K562 (cell line): ENCODE data around the gene TTLL11.

Source experiments
- BRCA1 ChIP-seq, 2 experiments: fragments of 450-650 bp in 1 of 2; sonication (generic) in 1 of 2; formaldehyde crosslinking in 1 of 2; IDR thresholded peaks; 2 replicates each; pipeline versions ENCODE4 v1.5.0 to v1.6.1; 2017 to 2020; ENCODE audit warnings: mild to moderate bottlenecking in 1 of 2, missing genetic modification reagents in 1 of 2
- CTCF ChIP-seq, 3 experiments: IDR thresholded peaks in 2 of 3; conservative IDR thresholded peaks in 1 of 3; 2 replicates each; pipeline ENCODE4 v1.5.1; 2011 to 2012; ENCODE audit warnings: low read length in 3 of 3, mild to moderate bottlenecking in 3 of 3, control low read depth in 2 of 3, improper control_type of control experiment in 1 of 3, inconsistent platforms in 1 of 3, low read depth in 1 of 3, mixed read lengths in 1 of 3, moderate library complexity in 1 of 3; ENCODE audit not compliant: insufficient read depth in 2 of 3
- E2F1 ChIP-seq: sonication (generic); formaldehyde crosslinking; IDR thresholded peaks from 2 replicates; pipeline ENCODE4 v1.8.1; 2023; ENCODE audit warnings: mild to moderate bottlenecking, missing genetic modification reagents, moderate library complexity
- ELF4 ChIP-seq: fragments of 450-650 bp; formaldehyde crosslinking; IDR thresholded peaks from 2 replicates; pipeline ENCODE4 v1.4.0; 2022; ENCODE audit warnings: missing genetic modification characterization
- EP400 ChIP-seq: fragments of 450-650 bp; IDR thresholded peaks from 2 replicates; pipeline ENCODE4 v1.6.1; 2017; ENCODE audit warnings: antibody characterized with exemption, mild to moderate bottlenecking, moderate library complexity
- FOXP1 ChIP-seq: sonication (generic); formaldehyde crosslinking; IDR thresholded peaks from 2 replicates; pipeline ENCODE4 v1.8.0; 2022; ENCODE audit warnings: mild to moderate bottlenecking, missing genetic modification reagents
- JUNB ChIP-seq: fragments of 450-650 bp; formaldehyde crosslinking; conservative IDR thresholded peaks from 2 replicates; pipeline ENCODE4 v1.4.0; 2020; ENCODE audit warnings: mild to moderate bottlenecking
- NFATC3 ChIP-seq: fragments of 450-650 bp; IDR thresholded peaks from 2 replicates; pipeline ENCODE4 v1.6.1; 2017; ENCODE audit warnings: mild to moderate bottlenecking
- NR2C2 ChIP-seq, 2 experiments: fragments of 200-800 bp in 1 of 2; sonication (Bioruptor generic) in 1 of 2; sonication (generic) in 1 of 2; formaldehyde crosslinking in 1 of 2; IDR thresholded peaks; 2 replicates each; pipeline versions ENCODE4 v1.6.1 to v1.8.0; 2016 to 2022; ENCODE audit warnings: mild to moderate bottlenecking in 1 of 2, missing compliant biosample characterization in 1 of 2, missing genetic modification characterization in 1 of 2, missing genetic modification reagents in 1 of 2
- PATZ1 ChIP-seq: fragments of 250-450 bp; sonication (Bioruptor Pico); IDR thresholded peaks from 2 replicates; pipeline ENCODE4 v1.5.0; 2020; ENCODE audit warnings: mild to moderate bottlenecking, borderline replicate concordance
- USF2 ChIP-seq: sonication (generic); formaldehyde crosslinking; IDR thresholded peaks from 2 replicates; pipeline ENCODE4 v1.5.0; 2020; ENCODE audit warnings: missing genetic modification reagents
- WHSC1 ChIP-seq: IDR thresholded peaks from one replicate; pipeline ENCODE4 v1.6.1; 2012; ENCODE audit warnings: low read length, control low read depth, inconsistent platforms
- ZC3H4 ChIP-seq: sonication (generic); formaldehyde crosslinking; IDR thresholded peaks from 2 replicates; pipeline ENCODE4 v1.9.0; 2021; ENCODE audit warnings: missing genetic modification reagents, borderline replicate concordance

- TF ChIP-seq EP400 (no peak), USF2 (CRISPR knock-in tag) (no peak), NR2C2 (CRISPR knock-in tag; IDR thresholded peaks at IDR 0.05) (no peak), NR2C2 (tag; IDR thresholded peaks at IDR 0.05) (no peak), ZC3H4 (CRISPR knock-in tag) (no peak), CTCF (IDR thresholded peaks at IDR 0.05 in 2 of 3, conservative IDR thresholded peaks at IDR 0.05 in 1 of 3; ENCODE audit: insufficient read depth in 2 of 3, low read depth in 1 of 3, low read length in 3 of 3) (no peak), FOXP1 (CRISPR knock-in tag) (no peak), PATZ1 (CRISPR knock-in tag) (no peak), BRCA1 (IDR thresholded peaks at IDR 0.05) (no peak), BRCA1 (CRISPR knock-in tag; IDR thresholded peaks at IDR 0.05) (no peak), JUNB (CRISPR knock-in tag) (no peak), NFATC3 (no peak), E2F1 (CRISPR knock-in tag) (no peak), ELF4 (CRISPR knock-in tag) (no peak), WHSC1 (no peak)
These were observed 204.7 kb downstream of the TTLL11 start for GRCh38 chr9:121888438-121888775.
